ENCODE measurements around the gene LIPF. TPM values are rescaled to one million over a fixed set of nuclear protein-coding genes. Genes with fewer than 3 reads are reported as not detected.
"Not testable (repeated sequence)": the region's sequence is repeated elsewhere in the genome, so short reads cannot be mapped to it uniquely, and the experiment has no call there.

The LIPF gene
- total and polyA plus RNA-seq, 4 donors: 2.8 to 6.1 TPM; not detected in 2

- Histone ChIP-seq H3K9me3 (ENCODE audit: control insufficient read depth, low read length) (no peaks in the 10 kb centered on the region), H3K4me1 (ENCODE audit: control insufficient read depth in 1 of 2, insufficient read depth in 2 of 2, low read length in 2 of 2) (no peaks in the 10 kb centered on the region), H3K36me3 (ENCODE audit: control insufficient read depth in 1 of 2, insufficient read depth in 2 of 2, low read length in 1 of 2) (no peaks in the 10 kb centered on the region), H3K27ac (ENCODE audit: low read depth in 1 of 2, low read length in 2 of 2) (no peak overlapping the region), H3K27me3 (ENCODE audit: control insufficient read depth in 1 of 2, insufficient read depth in 2 of 2, low read length in 1 of 2) (no peaks in the 10 kb centered on the region), H3K4me3 (ENCODE audit: low read length in 2 of 2) (no peak overlapping the region)
- ATAC-seq (ENCODE audit: low FRiP score) (no peak), DNase-seq (no peak)
- intact Hi-C loops (cut with DNase I): no loop called here
- 93 to 94% methylated on average over 6 of the region's 6 CpGs for WGBS, 2 donors
These were observed 25.1 kb downstream of the LIPF start for GRCh38 chr10:88689366-88689765.

DNA sequence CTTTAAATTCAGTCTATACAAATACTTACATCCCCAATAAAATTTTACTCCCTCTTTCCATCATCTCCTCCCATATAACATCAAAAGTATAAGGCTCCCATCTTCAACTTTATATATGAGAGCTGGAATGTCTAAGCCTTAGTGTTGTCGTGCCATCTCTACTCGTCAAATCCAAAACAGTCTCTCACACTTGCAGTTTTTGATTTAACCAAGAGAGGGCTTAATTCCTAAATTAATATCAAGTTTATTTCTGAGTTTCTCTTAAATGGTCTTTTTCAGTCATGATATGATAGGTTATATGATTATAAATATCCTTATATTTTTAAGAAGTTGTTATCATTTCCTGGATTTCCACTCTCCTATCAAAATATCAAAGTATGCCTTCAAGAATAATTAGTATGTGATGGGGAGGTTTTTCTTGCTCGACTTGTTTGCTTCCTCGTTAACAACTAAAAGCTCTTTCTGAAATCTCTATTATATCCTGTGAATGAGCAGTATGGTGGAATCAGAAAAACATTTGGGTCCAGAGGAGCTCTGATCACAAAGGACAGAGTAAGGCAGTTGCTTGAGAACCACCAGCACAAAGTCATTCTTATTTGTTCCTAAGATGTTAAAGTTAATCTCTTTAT, 29.3 kb downstream of the LIPF start:
- no peaks in the 10 kb centered on the region for H3K9me3 ChIP-seq (ENCODE audit: control insufficient read depth, low read length)
- no peak overlapping the region for H3K4me3 ChIP-seq (ENCODE audit: low read length in 2 of 2)
- intact Hi-C loops (cut with DNase I): no loop called here
- DNase-seq (no peak), ATAC-seq (ENCODE audit: low FRiP score) (no peak)
- H3K27ac ChIP-seq (ENCODE audit: low read depth in 1 of 2, low read length in 2 of 2): no peak overlapping the region
- H3K4me1 ChIP-seq (ENCODE audit: control insufficient read depth in 1 of 2, insufficient read depth in 2 of 2, low read length in 2 of 2): no peaks in the 10 kb centered on the region
- 50 to 55% methylated on average over 4 of the region's 4 CpGs for WGBS, 2 donors
- no peaks in the 10 kb centered on the region for H3K36me3 ChIP-seq (ENCODE audit: control insufficient read depth in 1 of 2, insufficient read depth in 2 of 2, low read length in 1 of 2)
- H3K27me3 ChIP-seq (ENCODE audit: control insufficient read depth in 1 of 2, insufficient read depth in 2 of 2, low read length in 1 of 2): no peaks in the 10 kb centered on the region

DNA sequence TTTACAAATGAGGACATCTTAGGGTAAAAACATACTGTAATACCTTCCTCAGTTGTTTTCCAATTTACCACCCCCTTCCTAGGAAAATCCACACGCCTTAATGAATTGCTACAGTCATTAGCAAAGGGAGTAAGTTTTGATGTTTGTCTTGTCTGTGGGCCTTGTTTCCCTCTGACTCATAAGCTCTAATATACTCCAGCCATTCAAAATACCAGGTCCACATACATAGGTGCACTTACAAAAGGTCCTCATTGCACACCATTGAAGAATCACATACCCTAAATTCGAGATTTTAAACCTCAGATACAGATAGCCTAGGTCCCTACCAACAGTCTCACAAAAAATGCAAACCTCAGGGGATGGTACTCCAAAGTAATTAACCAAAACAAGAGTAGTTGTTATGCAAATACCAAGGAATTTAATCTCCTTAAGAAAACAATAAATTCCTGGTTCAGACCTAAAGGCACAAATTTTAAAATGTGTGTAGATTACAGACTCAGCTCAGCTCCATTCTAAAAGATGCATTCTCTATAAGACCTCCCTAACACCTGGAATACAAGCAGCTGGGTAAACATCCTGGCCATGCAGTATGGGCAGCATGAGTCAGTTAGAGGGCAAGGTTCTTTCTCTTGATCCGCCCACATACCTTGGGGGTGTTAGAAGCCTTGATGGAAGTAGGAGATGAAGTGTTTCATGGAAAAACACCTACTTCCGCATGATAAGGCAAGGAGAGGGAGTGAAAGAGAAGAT, 38.8 kb downstream of the LIPF start:
- H3K27me3 ChIP-seq (ENCODE audit: control insufficient read depth in 1 of 2, insufficient read depth in 2 of 2, low read length in 1 of 2): peaks cover 0 to 2% of the 10 kb centered on the region in 2 donors
- ATAC-seq (ENCODE audit: low FRiP score): no peak
- H3K9me3 ChIP-seq (ENCODE audit: control insufficient read depth, low read length): no peaks in the 10 kb centered on the region
- no peaks in the 10 kb centered on the region for H3K4me1 ChIP-seq (ENCODE audit: control insufficient read depth in 1 of 2, insufficient read depth in 2 of 2, low read length in 2 of 2)
- DNase-seq: no peak
- WGBS, 2 donors: 53 to 60% methylated on average over 4 of the region's 4 CpGs
- no peak overlapping the region for H3K27ac ChIP-seq (ENCODE audit: low read depth in 1 of 2, low read length in 2 of 2)
- intact Hi-C loops (cut with DNase I): no loop called here
- no peaks in the 10 kb centered on the region for H3K36me3 ChIP-seq (ENCODE audit: control insufficient read depth in 1 of 2, insufficient read depth in 2 of 2, low read length in 1 of 2)
- no peak overlapping the region for H3K4me3 ChIP-seq (ENCODE audit: low read length in 2 of 2)

DNA sequence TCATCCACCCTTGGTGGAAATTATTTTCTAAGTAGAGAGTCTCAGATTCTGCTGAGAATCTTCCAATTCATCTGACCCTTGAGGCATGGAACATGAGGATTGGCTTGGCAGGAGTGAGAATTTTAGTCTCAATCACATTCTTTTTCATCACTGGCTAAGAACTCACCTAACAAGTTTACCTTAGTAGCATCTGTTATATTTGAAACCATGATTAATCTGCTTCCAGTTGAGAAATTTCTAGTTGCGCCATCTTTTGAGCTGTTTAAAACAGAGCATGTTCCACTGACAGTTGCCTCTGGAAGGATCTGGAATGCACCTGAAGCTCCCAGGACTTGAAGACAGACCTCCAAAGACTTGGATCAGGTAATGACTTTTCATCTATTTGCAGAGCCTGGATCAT, 41.7 kb downstream of the LIPF start, which contains the start of gene LIPK:
Gene LIPK, plus strand, starts transcription at position 292 of the 400 bp plus-strand sequence. CDS start 18,295 bp downstream, outside the sequence.
- peaks cover 0 to 2% of the 10 kb centered on the region in 2 donors for H3K27me3 ChIP-seq (ENCODE audit: control insufficient read depth in 1 of 2, insufficient read depth in 2 of 2, low read length in 1 of 2)
- H3K4me3 ChIP-seq (ENCODE audit: low read length in 2 of 2): no peak within 1 kb of the TSS
- no peaks in the 10 kb centered on the region for H3K9me3 ChIP-seq (ENCODE audit: control insufficient read depth, low read length)
- no peaks in the 10 kb centered on the region for H3K4me1 ChIP-seq (ENCODE audit: control insufficient read depth in 1 of 2, insufficient read depth in 2 of 2, low read length in 2 of 2)
- no peak for ATAC-seq (ENCODE audit: low FRiP score)
- DNase-seq: no peak
- no peak within 1 kb of the TSS for H3K27ac ChIP-seq (ENCODE audit: low read depth in 1 of 2, low read length in 2 of 2)
- intact Hi-C loops (cut with DNase I): no loop called here
- 96 to 97% methylated on average over 1 of the region's 1 CpG for WGBS, 2 donors
- H3K36me3 ChIP-seq (ENCODE audit: control insufficient read depth in 1 of 2, insufficient read depth in 2 of 2, low read length in 1 of 2): no peaks in the 10 kb centered on the region

- intact Hi-C loops (cut with DNase I): no loop called here
These were observed 43.4 kb downstream of the LIPF start for GRCh38 chr10:88707429-88708155.

DNA sequence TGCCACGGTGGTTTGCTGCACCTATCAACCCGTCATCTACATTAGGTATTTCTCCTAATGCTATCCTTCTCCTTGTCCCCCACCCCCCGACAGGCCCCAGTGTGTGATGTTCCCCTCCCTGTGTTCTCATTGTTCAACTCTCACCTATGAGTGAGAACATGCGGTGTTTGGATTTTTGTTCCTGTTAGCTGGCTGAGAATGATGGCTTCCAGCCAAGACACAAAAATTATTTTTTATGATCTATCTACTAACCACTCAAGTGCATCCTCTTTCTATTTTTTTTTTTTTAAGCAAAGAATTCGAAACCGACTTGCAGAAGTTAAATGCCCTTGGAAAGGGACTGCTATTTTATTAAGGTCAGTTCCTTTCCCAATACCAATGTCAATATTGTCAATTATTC, 45.1 kb downstream of the LIPF start:
- H3K36me3 ChIP-seq (ENCODE audit: control insufficient read depth in 1 of 2, insufficient read depth in 2 of 2, low read length in 1 of 2); H3K4me1 ChIP-seq (ENCODE audit: control insufficient read depth in 1 of 2, insufficient read depth in 2 of 2, low read length in 2 of 2); DNase-seq; H3K4me3 ChIP-seq (ENCODE audit: low read length in 2 of 2); ATAC-seq (ENCODE audit: low FRiP score); H3K27me3 ChIP-seq (ENCODE audit: control insufficient read depth in 1 of 2, insufficient read depth in 2 of 2, low read length in 1 of 2); H3K27ac ChIP-seq (ENCODE audit: low read depth in 1 of 2, low read length in 2 of 2); H3K9me3 ChIP-seq (ENCODE audit: control insufficient read depth, low read length); intact Hi-C loops (cut with DNase I): not testable (repeated sequence)
- 37 to 47% methylated on average over 6 of the region's 6 CpGs for WGBS, 2 donors

More at GRCh38 chr10:88707429-88708155, 43.4 kb downstream of the LIPF start:
- Histone ChIP-seq H3K27me3 (ENCODE audit: control insufficient read depth in 1 of 2, insufficient read depth in 2 of 2, low read length in 1 of 2) (peaks cover 0 to 2% of the 10 kb centered on the region in 2 donors), H3K9me3 (ENCODE audit: control insufficient read depth, low read length) (no peaks in the 10 kb centered on the region), H3K4me1 (ENCODE audit: control insufficient read depth in 1 of 2, insufficient read depth in 2 of 2, low read length in 2 of 2) (no peaks in the 10 kb centered on the region), H3K27ac (ENCODE audit: low read depth in 1 of 2, low read length in 2 of 2) (no peak overlapping the region), H3K4me3 (ENCODE audit: low read length in 2 of 2) (no peak overlapping the region), H3K36me3 (ENCODE audit: control insufficient read depth in 1 of 2, insufficient read depth in 2 of 2, low read length in 1 of 2) (no peaks in the 10 kb centered on the region)
- ATAC-seq (ENCODE audit: low FRiP score) (no peak), DNase-seq (no peak)
- 40 to 51% methylated on average over 2 of the region's 2 CpGs for WGBS, 2 donors

GRCh38 chr10:88715517-88715916, 51.3 kb downstream of the LIPF start:
- Histone ChIP-seq H3K27ac (ENCODE audit: low read depth in 1 of 2, low read length in 2 of 2) (no peak overlapping the region), H3K4me3 (ENCODE audit: low read length in 2 of 2) (no peak overlapping the region), H3K36me3 (ENCODE audit: control insufficient read depth in 1 of 2, insufficient read depth in 2 of 2, low read length in 1 of 2) (no peaks in the 10 kb centered on the region), H3K9me3 (ENCODE audit: control insufficient read depth, low read length) (no peaks in the 10 kb centered on the region), H3K4me1 (ENCODE audit: control insufficient read depth in 1 of 2, insufficient read depth in 2 of 2, low read length in 2 of 2) (no peaks in the 10 kb centered on the region), H3K27me3 (ENCODE audit: control insufficient read depth in 1 of 2, insufficient read depth in 2 of 2, low read length in 1 of 2) (no peaks in the 10 kb centered on the region)
- intact Hi-C loops (cut with DNase I): no loop called here
- WGBS, 2 donors: 87 to 92% methylated on average over 1 of the region's 1 CpG
- no peak for DNase-seq
- no peak for ATAC-seq (ENCODE audit: low FRiP score)

- 71% methylated on average over 4 of the region's 4 CpGs for WGBS, 2 donors
- Histone ChIP-seq H3K27me3 (ENCODE audit: control insufficient read depth in 1 of 2, insufficient read depth in 2 of 2, low read length in 1 of 2) (no peaks in the 10 kb centered on the region), H3K36me3 (ENCODE audit: control insufficient read depth in 1 of 2, insufficient read depth in 2 of 2, low read length in 1 of 2) (no peaks in the 10 kb centered on the region), H3K27ac (ENCODE audit: low read depth in 1 of 2, low read length in 2 of 2) (no peak overlapping the region), H3K4me1 (ENCODE audit: control insufficient read depth in 1 of 2, insufficient read depth in 2 of 2, low read length in 2 of 2) (no peaks in the 10 kb centered on the region), H3K4me3 (ENCODE audit: low read length in 2 of 2) (no peak overlapping the region), H3K9me3 (ENCODE audit: control insufficient read depth, low read length) (no peaks in the 10 kb centered on the region)
- ATAC-seq (ENCODE audit: low FRiP score) (no peak), DNase-seq (no peak)
- intact Hi-C loops (cut with DNase I): no loop called here
These were observed 57.1 kb downstream of the LIPF start for GRCh38 chr10:88721392-88721791.

Data from aorta (tissue), 5 donors.